GM19238 (cell line): ENCODE results near the gene HDAC8.

Source experiments
- DNase-seq: peaks from one replicate; pipeline ENCODE4 v3.0.0; 2011; ENCODE audit warnings: low spot score; ENCODE audit not compliant: insufficient read length

HDAC8 gene

DNA sequence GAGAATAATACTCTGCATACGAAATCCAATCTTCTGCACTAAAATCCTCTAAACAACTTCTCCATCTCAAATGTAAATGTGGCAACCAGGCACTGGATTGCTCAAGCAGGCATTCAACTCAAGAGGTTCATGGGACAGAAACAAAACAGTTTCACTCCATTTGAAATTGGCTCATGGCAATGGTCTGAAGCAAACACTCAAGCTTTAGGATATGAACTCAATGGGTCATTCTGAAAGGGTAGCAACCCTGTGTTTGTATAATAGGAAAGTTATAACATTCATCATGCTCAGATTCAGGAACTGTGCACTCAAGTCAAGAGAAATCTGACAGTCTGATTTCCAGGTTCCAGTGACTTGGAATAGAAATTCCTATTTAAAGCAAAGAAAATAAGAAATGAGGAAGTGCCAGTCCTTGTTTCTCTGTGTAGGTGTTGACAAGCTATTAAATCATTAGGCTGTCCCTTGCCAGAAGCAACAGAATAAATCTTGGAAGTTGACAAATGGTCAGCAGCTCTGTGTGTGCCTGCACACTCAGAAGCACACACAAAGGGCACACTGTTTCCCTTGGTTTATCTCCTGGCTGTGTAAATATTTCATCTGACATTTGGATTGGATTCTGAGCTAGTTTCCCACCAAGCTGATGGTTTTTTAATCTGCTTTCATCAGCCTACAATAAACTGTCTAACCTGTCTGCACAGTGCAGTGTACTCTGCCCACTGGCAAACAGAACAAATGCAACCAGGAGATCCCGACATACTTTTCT, 191.0 kb downstream of the HDAC8 start:
- no peak for DNase-seq

GRCh38 chrX:72376124-72376523, 196.5 kb downstream of the HDAC8 start:
- no peak for DNase-seq

GRCh38 chrX:72373136-72373535, 199.5 kb downstream of the HDAC8 start:
- DNase-seq: no peak

- DNase-seq: no peak
Measured at GRCh38 chrX:72372735-72373134, 199.9 kb downstream of the HDAC8 start.

- DNase-seq: no peak
Measured at GRCh38 chrX:72371405-72371804, 201.2 kb downstream of the HDAC8 start.

DNA sequence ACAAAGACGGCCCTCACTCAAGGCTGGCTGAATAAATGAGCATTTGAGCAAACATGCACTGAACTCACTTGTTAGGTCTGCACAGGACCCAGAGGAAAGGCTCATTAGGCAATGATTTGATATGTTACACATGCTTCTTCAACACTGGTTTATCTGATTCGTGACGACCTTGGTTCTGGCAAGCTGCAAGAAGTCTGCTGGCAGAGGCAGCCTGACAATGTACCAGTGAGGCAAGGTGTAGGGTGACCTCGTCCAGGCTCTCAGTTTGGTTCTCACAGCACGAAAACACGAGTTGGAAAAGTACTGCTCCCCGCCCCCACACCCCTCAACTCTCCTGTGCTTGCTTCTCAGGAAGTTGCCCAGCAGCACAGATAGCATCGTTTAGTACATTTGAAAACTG, 203.8 kb downstream of the HDAC8 start:
- no peak for DNase-seq

DNA sequence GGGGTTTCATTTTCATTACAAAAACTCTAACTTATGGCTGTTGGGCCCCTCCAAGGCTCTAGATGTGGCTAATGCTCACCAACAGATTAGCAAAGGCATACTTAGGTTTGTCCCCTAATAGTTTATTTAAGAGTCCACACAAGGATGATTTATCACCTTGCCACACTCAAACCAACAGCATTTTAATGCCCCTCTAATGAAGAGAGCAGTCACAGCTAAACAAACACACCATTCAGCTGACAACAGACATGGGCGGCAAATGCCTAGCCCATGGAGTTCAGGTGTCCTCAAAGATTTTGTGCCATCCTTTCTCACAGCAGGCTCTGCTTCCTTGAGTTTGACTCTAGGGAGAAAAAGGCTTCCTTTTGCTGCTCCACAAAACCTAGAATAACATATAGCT, 205.1 kb downstream of the HDAC8 start:
- no peak for DNase-seq

DNA sequence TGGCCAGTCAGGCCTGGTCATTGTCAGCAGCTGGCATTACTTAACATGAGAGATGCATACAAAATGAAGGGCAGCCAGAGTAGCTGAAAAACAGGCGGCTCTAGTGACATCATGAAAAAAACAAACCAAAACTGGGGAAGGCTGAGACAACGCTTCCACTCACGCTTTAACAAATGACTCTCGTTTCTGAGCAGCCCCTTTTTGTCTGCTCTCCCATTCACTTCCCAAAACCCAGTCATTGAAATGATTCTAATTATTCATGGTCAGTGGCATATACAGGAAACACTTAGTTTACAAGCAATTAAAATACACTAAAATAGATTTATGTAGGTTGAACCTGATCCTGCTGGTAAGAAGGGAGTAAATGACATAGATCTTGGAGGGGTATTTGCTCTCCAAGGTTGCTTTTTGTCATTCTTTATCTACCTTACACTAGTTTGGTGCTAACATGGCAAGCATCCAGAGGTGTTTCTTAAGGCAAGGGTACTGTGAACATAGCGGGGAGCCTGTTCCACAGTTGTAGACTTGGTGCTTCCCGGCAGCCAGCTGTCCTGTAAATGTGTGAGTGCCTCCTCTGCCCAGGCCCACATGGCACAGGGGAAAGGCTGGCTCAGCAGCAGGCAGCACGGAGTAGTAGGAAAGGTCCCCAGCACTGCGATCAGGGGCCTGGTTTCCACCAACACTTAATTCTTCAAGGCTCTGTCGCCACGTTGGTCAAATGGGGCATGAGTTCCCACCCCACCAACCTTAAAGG, 205.8 kb downstream of the HDAC8 start:
- DNase-seq: no peak

- DNase-seq: no peak
Measured at GRCh38 chrX:72366178-72366577, 206.5 kb downstream of the HDAC8 start.

DNA sequence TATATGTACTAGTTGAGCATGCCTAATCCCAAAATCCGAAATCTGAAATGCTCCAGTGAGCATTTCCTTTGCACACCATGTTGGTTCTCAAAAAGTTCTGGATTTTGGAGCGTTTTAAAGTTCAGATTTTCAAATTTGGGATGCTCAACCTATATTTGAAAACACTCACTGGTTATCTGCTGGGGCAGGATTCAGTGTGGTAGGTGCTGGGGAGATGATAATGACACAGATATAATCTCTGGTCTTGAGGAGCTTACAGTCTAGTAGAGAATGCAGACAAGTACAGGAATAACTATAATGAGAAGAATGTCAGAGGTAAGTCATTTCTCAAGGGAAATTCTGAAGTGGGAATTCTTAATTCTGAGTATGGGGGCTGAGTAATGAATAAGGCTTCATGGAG, 207.5 kb downstream of the HDAC8 start:
- no peak for DNase-seq

GRCh38 chrX:72360326-72360725, 212.3 kb downstream of the HDAC8 start:
- DNase-seq: no peak

GRCh38 chrX:72358313-72358712, 214.3 kb downstream of the HDAC8 start:
- DNase-seq: no peak

- DNase-seq: no peak
Measured at GRCh38 chrX:72352786-72353185, 219.9 kb downstream of the HDAC8 start.

DNA sequence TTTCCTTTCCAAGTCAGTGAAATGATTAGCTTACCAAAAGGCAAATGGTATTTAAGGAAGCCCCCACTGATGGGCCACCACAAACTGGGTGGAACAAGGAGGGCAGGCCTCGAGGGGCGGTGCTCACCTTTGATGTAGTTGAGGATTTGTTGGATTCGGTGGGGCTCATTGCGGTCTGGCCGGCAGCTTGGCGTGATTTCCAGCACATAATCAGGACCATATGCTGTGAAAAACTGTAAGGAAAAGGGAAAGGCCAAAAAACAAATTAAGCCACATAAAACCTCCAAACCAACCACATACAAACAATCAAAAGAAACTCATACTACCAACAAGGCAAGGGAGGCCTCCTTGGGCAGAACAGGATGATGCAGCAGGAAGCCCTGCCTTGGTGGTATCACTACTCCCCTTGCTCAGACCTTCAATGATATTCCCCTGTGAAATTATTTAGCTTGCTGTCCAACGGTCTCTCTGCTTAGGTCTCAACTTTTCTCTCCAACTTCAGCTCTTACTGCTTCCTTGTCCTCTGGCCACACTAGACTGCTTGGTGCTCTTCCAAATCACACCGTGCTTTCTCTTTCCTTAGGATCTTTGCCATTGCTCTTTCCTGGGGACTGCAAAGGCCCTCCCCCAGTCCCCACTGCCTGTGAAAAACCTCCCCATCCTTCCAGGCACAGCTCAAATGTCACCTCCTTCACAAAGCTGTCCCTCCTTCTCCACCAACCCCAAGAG, 220.9 kb downstream of the HDAC8 start:
- DNase-seq: no peak

DNA sequence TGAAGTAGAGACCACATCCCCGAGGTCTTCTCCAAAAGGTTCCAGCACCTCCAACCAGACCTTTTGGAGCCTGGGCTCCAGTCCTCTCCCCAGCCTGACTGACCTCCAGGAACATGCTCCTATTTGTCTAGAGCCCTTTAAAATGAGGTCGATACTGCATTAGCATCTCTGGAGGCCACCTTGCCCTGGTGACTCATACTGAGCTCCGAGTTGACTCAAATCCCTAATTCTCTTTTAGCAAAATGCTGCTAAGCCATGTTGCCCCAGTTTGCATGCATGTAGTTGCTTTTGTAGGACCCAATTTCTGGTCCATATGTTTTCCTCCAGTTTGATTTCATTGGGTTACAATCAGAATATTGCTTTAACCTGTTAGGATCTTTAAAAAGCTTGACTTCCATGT, 223.5 kb downstream of the HDAC8 start:
- peak; percentile 13 for DNase-seq

DNA sequence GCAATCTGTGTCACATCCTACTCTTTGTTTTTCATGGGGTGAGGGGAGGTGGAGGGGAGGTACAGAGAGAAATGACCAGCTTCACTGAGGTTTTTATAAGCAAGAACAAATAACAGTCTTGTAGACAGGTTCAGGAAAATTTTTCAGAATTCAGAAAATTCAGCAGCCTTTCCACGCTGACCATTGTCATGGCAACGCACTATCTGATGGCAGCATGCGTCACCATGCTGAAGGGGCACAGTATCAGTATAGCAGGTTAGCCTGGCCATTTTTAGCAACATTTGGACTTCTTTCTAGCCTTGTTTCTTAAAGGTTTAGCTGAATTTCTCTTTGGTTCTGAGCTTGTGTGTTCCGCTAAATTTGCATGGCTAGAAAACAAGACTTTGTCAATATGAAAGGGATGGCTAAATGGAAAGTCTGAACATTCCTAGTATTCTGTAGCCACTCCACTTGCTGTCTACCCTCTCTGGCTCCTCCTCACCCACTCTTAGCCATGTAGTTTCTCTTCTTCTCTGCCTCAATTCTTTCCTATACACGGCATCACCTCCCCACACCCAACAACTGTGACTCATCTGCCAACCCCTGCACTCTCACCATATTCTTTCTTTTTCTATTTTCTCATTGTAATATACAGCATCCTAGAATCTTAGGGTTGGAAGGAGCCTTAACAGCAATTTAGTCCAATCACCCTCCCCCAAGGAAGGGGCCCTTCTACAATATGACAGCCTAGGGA, 224.2 kb downstream of the HDAC8 start:
- DNase-seq: no peak

DNA sequence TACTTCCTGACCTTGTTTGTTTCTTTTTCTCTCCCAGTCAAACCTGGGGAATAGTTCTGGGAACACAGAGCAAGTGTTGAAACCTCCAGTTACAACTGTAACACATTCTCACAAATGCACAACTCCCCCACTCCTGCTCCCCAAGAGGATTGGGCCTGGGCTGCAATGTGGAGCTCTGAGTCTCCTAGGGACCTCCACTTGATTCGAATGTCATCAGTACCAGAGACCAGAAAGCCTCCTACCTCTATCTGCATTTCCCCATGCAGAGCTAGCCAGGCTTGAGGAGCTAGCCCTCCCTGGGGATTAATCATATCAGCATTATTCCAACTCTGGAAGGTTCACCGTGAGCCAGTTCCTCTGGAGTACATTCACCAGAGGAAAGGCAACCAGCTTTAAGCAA, 225.3 kb downstream of the HDAC8 start:
- DNase-seq: no peak

DNA sequence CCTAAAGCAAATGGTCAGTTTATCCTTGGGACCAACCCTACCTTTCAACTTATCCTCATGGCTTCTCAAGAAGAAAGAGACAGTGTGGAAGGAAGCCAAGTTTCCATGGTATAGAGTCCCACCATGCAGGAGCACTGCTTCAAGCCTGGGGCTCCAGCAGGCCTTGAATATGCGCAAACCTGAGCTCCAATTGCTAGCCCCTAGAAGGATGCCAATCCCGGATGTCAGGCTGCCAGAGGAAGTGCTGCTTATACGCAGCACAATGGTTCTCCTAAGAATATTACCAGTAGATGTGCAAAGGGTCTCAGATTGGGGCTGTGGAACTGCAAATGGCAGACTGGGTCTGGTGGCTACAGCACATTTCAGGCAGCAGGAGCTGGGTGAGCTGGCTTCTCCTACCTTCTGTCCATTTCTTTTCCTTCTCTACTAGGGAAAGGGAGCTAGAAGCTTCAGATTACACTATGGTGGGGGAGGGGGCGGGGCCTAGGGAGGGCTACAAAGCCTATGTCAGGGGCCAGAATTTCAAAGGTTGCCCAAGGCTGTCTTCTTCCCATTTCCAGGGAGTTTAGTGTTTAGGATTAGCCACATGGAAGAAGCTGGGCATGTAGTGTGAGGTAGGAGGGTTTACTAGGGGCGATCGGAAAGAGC, 226.2 kb downstream of the HDAC8 start:
- DNase-seq: no peak

- DNase-seq: no peak
Measured at GRCh38 chrX:72340626-72341025, 232.0 kb downstream of the HDAC8 start.

DNA sequence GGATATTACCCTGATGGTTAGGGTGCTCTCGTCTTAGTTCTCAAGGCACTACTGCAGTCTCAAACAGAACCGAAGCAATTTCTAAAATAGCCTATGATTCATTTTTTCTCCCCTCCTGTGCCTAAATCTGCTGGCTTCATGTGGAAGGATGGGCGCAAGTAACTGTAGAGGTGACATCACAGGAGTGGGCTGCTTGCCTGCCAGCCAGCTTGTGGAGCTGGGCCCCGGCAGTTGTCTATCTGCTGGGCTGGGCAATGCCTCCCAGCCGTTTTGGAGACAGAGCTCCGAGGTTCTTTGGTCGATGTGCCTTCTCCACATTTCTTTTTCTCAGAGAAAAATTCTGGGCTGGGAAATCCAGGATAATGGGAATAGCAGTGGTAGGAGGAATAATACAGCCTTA, 232.6 kb downstream of the HDAC8 start:
- DNase-seq: no peak

GRCh38 chrX:72330131-72330530, 242.5 kb downstream of the HDAC8 start:
- no peak for DNase-seq
